IPS-18a (cell line): ENCODE measurements around the gene ASB13.

ENCODE experiments used
- H3K27ac ChIP-seq: one replicate; pipeline ENCODE4 v1.5.1; 2013; ENCODE audit warnings: low read length
- H3K27me3 ChIP-seq: one replicate; pipeline ENCODE4 v1.6.1; 2013; ENCODE audit warnings: mild to moderate bottlenecking, low read length; ENCODE audit not compliant: control insufficient read depth, insufficient read depth
- H3K36me3 ChIP-seq: one replicate; pipeline ENCODE4 v1.6.1; 2013; ENCODE audit warnings: low read depth, low read length; ENCODE audit not compliant: control insufficient read depth
- H3K4me1 ChIP-seq: one replicate; pipeline ENCODE4 v1.6.1; 2013; ENCODE audit warnings: low read depth, low read length; ENCODE audit not compliant: control insufficient read depth
- H3K4me3 ChIP-seq: one replicate; pipeline ENCODE4 v1.5.1; 2013; ENCODE audit warnings: low read length
- H3K9ac ChIP-seq: one replicate; pipeline ENCODE4 v1.6.1; 2013; ENCODE audit warnings: mild to moderate bottlenecking, low read length, moderate library complexity
- H3K9me3 ChIP-seq: one replicate; pipeline ENCODE4 v1.6.1; 2013; ENCODE audit warnings: low read depth, low read length; ENCODE audit not compliant: control insufficient read depth

Gene ASB13

DNA sequence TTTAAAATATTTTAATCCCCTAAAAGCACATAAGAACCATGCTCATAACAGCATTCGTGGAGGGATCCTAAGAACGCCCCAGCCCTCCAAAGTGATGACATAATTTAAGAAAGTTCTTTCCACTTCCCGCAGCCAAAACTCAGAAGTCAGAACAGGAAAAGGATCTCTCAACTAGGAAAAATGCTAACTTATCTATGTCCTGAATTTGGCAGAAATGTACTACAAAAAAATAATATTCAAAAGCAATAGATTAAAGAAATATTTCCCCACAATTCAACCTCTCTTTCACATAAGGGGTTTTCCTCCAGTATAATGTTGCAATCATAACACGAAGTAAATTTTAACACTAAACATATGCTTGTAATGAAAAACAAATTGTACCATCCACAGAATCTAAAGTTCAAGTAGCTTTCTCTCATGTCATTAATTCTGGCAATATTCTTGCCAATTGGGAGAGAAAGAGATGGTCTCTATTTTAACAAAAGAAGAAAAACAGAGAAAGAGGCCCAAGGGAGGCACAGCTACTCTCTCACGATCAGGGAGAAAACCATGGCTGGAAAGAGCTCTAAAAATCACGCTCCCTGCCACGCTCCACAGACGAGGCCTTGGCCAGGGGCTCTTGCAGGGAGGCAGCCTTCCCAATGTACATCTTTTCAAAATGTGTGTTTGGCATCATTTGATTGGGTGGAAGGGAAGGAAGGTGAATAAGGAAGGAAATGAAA lies 22.9 kb downstream of the ASB13 start:
- peaks cover 19% of the 10 kb centered on the region for H3K36me3 ChIP-seq
- no peak overlapping the region for H3K4me3 ChIP-seq
- no peaks in the 10 kb centered on the region for H3K27me3 ChIP-seq
- no peaks in the 10 kb centered on the region for H3K9me3 ChIP-seq
- H3K9ac ChIP-seq = no peak overlapping the region
- H3K27ac ChIP-seq = no peak overlapping the region
- no peaks in the 10 kb centered on the region for H3K4me1 ChIP-seq

DNA sequence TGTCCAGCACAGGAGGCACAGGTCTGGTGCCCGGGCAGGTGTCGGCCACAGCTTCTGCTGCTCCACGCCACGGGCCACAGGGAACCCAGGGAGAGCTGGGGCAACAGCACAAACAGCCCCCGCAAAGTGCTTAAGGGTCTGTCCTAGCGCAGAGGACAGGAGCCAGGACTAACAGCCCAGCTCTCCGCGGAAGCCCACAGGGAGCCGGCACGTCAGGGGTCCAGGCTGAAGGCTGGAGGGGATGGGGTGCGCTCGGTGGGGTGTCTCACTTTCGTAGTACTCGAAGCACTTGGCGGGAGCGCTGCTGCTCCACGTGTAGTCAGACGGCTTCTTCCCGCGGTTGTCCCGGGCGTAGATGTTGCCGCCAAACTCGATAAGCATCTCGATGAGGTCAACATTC lies 24.9 kb downstream of the ASB13 start:
- Histone ChIP-seq H3K4me3 (no peak overlapping the region), H3K36me3 (peaks cover 19% of the 10 kb centered on the region), H3K9ac (no peak overlapping the region), H3K27me3 (no peaks in the 10 kb centered on the region), H3K9me3 (no peaks in the 10 kb centered on the region), H3K4me1 (no peaks in the 10 kb centered on the region), H3K27ac (no peak overlapping the region)

DNA sequence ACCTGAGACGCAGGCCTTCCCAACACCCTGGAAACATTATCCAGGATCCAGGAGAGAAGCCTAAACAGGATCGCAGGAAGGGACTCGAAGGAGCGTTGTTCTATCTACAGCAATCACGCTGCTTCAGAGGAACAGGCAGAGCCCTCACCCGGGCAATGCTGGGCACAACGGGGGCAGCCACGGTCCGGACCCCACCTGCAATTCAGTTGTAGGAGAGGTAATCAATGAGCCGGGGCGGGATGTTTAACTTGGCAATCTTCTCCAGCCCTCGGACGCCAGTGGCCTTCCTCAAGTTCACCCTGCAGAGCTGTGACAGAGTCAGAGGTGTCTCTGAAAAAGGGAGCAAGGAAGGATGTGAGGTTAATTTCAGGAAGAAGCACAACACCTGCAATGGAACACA lies 25.9 kb downstream of the ASB13 start:
- no peaks in the 10 kb centered on the region for H3K4me1 ChIP-seq
- no peaks in the 10 kb centered on the region for H3K9me3 ChIP-seq
- no peaks in the 10 kb centered on the region for H3K27me3 ChIP-seq
- no peak overlapping the region for H3K4me3 ChIP-seq
- H3K9ac ChIP-seq = no peak overlapping the region
- H3K27ac ChIP-seq = no peak overlapping the region
- peaks cover 19% of the 10 kb centered on the region for H3K36me3 ChIP-seq

DNA sequence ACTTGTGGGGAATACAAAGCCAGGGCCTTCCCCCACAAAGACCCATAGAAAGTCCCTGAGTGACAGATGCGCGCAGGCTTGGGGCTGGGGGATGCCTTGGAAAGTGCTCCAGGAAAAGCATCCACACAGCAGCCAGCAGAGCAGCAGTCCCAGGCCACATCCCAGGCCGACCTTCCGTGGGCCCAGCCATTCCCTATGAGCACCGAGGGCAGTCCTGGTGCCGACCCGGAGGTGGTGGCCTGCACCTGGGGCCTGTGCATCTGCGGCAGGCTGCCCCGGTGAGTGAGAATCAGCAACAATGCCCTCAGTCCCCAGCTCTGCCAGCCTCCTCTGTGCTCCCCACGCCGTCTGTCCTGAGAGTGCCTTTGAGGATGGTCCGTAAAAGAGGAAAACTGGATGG lies 26.4 kb downstream of the ASB13 start:
- no peaks in the 10 kb centered on the region for H3K27me3 ChIP-seq
- no peak overlapping the region for H3K4me3 ChIP-seq
- H3K4me1 ChIP-seq = no peaks in the 10 kb centered on the region
- no peak overlapping the region for H3K27ac ChIP-seq
- H3K9me3 ChIP-seq = no peaks in the 10 kb centered on the region
- peaks cover 19% of the 10 kb centered on the region for H3K36me3 ChIP-seq
- H3K9ac ChIP-seq = no peak overlapping the region

DNA sequence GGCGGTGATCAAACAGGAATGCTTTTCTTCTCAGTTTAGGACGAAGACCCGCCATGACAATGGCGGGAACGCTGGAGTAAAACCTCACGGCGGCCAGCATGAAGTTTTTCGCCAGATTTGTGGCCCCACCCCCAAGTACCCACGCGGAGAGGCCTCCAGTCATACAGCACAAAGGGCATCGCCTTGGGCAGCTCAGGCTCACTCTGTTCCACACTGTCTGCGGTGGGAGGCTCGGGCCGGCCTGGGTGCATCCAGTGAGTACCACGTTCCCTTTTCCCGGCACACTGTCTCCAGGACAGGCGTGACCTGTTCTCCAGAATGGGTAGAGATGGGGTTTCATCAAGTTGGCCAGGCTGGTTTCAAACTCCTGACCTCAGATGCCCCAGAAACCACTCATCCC lies 27.3 kb downstream of the ASB13 start:
- Histone ChIP-seq H3K27ac (no peak overlapping the region), H3K9me3 (no peaks in the 10 kb centered on the region), H3K4me3 (no peak overlapping the region), H3K36me3 (peaks cover 19% of the 10 kb centered on the region), H3K4me1 (no peaks in the 10 kb centered on the region), H3K27me3 (no peaks in the 10 kb centered on the region), H3K9ac (no peak overlapping the region)

DNA sequence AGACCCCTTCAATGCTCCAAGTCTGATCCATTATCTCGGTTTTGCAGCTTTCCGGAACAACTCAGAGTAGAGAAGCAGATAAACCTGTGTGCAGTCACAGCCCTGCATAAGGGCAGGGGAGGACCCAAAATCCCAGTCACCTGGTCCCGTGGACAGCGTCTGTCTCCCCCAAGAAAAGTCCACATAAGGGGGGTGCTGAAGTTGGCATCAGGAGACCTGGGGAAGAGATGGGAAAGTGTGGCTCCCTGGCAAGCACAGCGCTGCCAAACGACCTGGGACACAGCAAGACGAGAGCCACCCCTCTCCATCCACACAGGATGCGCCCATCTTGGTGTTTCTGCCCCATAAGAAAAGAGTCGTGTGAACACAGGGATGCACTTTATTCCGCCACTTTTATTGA lies 27.9 kb downstream of the ASB13 start:
- H3K27ac ChIP-seq = no peak overlapping the region
- H3K4me3 ChIP-seq = no peak overlapping the region
- no peaks in the 10 kb centered on the region for H3K9me3 ChIP-seq
- no peaks in the 10 kb centered on the region for H3K27me3 ChIP-seq
- H3K9ac ChIP-seq = no peak overlapping the region
- H3K4me1 ChIP-seq = no peaks in the 10 kb centered on the region
- peaks cover 19% of the 10 kb centered on the region for H3K36me3 ChIP-seq

DNA sequence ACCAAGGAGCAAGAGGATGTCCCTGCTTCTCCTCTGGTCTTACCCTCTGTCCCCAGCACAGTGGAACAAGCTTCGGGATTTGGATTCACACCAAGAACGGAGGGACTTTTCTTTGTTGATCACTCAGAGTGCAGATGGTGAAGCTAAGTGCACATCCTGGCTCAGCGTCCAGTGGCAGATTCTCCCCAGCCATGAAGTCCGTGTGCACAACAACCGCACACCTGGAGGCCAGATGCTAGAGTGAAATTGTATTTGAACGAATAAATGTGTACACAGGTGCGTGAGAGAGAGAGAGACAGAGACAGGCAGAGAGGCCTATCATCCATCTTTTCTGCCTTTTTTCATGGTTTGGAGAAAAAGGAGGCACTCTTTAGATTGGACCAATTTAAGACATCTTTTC lies 31.5 kb downstream of the ASB13 start:
- Histone ChIP-seq H3K9me3 (no peaks in the 10 kb centered on the region), H3K4me3 (no peak overlapping the region), H3K27ac (no peak overlapping the region), H3K4me1 (no peaks in the 10 kb centered on the region), H3K9ac (no peak overlapping the region), H3K36me3 (peaks cover 7% of the 10 kb centered on the region), H3K27me3 (no peaks in the 10 kb centered on the region)

DNA sequence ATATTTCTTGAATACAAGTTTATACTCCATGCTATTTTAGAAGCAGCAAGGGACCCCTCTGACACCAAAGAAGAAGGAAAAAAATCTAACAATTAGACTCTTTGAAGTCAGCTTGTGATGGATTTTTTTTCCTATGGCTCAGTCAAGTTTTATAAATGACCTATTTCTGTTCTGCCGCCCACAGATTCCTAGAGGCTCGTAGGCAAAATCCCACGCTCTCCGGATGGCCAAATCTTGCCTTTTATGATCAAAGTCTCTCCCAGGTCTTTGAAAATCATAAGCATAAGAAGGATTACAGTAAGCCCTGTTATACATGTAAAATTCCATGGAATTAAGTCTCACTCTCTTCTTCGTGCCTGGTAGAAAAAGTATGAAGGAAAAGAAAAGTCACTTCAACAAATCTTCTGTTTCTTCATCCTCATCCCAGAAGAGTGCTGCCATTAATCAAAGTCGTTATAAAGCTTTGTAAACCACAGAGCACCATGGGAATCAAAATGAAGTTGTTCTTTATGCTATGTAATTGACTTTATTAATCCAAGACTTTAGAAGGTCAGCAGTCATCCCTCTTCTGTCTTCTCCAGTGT lies 33.1 kb downstream of the ASB13 start:
- Histone ChIP-seq H3K4me3 (no peak overlapping the region), H3K27me3 (no peaks in the 10 kb centered on the region), H3K4me1 (no peaks in the 10 kb centered on the region), H3K27ac (no peak overlapping the region), H3K9me3 (no peaks in the 10 kb centered on the region), H3K9ac (no peak overlapping the region), H3K36me3 (no peaks in the 10 kb centered on the region)

DNA sequence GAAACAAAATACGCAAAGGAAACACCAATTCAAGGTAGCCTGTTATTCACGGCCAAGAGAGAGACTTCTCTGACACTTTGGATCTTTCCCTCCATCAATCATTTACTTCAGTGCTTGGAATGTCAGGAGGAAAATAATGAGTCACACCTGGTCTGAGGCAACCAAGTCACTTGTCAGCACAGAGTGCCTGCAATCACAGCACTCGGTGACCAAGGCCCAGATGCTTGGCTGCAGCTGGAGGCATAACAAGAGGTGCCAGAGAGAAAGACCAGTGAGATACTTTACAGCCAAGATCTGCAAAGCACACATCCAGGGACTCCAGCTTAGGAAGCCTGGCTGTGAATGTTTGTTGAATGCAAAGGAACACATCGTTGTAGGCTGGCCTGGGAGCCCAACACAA lies 33.9 kb downstream of the ASB13 start:
- H3K36me3 ChIP-seq = no peaks in the 10 kb centered on the region
- H3K4me3 ChIP-seq = no peak overlapping the region
- no peaks in the 10 kb centered on the region for H3K9me3 ChIP-seq
- no peak overlapping the region for H3K9ac ChIP-seq
- no peaks in the 10 kb centered on the region for H3K27me3 ChIP-seq
- H3K4me1 ChIP-seq = no peaks in the 10 kb centered on the region
- H3K27ac ChIP-seq = no peak overlapping the region

DNA sequence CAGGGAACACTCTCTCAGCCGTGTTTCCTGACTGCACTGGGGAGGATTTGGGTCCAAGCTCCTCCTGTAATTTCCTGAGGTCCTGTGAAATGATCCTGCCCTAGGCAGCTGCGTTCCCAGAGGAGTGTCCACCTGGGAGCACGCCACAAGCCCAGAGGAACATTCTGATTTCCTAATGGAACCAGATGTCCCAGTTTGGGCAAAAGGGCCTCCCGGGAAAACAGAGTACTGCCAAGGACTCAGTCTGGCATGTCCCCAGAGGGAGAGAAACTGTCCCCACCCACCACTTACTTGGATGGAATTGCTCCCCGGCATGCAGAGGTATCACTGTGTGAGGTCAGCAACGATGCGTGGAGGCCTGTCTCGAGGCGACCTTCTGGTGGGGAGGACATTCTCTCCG lies 34.5 kb downstream of the ASB13 start:
- H3K4me1 ChIP-seq = no peaks in the 10 kb centered on the region
- no peaks in the 10 kb centered on the region for H3K9me3 ChIP-seq
- no peaks in the 10 kb centered on the region for H3K36me3 ChIP-seq
- no peak overlapping the region for H3K27ac ChIP-seq
- no peak overlapping the region for H3K4me3 ChIP-seq
- H3K9ac ChIP-seq = no peak overlapping the region
- H3K27me3 ChIP-seq = no peaks in the 10 kb centered on the region

DNA sequence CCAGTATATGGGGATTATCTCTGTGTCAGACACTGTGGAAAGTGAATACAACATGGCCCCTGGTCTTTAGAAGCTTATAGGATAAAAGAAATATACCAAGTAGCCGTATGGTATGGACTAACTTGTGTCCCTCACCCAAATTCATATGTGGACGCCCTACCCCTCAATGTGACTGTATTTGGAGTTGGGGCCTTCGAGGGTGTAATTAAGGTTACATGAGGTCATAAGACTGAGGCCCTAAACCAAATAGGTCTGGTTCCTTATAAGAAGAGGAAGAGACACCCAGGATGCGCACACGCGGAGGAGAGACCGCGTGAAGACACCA lies 36.3 kb downstream of the ASB13 start:
- Histone ChIP-seq H3K4me1 (no peaks in the 10 kb centered on the region), H3K9me3 (no peaks in the 10 kb centered on the region), H3K27ac (no peak overlapping the region)

DNA sequence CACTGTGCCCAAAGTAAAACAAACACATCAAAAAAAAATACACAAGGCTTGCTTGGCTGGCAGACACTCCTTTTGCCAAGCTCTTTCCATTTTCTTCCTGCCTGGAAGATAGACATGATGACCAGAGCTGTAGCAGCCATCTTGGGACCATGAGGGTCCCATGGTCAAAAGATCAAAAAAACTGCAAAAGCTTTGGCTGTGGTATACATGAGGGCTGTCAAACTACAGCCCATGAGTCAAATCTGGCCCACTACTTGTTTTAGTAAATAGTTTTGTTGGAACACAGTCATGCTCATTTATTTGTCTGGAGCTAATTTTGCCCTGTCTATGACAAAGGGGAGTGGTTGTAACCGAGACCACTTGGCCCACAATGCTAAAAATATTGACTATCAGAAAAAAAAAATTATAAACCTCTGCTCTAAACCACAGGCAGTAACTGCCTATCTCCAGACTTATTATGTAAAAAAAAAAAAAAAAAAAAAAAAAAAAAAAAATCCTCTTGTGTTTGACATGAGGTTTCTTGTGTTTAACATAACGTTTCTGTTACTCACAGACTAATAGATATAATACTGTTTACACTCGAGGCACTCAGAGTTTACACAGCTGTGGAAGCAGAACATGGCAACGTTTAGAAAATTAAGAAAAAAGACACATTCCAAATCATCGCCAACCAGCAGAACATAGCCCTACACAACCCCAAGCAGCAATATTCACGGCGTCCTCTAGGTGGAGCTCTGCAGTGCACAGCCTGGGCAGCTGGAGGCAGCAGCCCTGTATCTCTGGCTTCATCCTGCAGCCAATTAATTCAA lies 36.9 kb downstream of the ASB13 start:
- Histone ChIP-seq H3K9ac (no peak overlapping the region), H3K4me1 (no peaks in the 10 kb centered on the region), H3K36me3 (no peaks in the 10 kb centered on the region), H3K9me3 (no peaks in the 10 kb centered on the region), H3K27ac (no peak overlapping the region), H3K27me3 (no peaks in the 10 kb centered on the region), H3K4me3 (no peak overlapping the region)

More for the DNA sequence above, 36.3 kb downstream of the ASB13 start:
- Histone ChIP-seq H3K4me3 (no peak overlapping the region), H3K9ac (no peak overlapping the region), H3K27me3 (no peaks in the 10 kb centered on the region), H3K36me3 (no peaks in the 10 kb centered on the region)
